Measurements from ENCODE around the gene KIAA1549. TPM values are rescaled to one million over a fixed set of nuclear protein-coding genes. Genes with fewer than 3 reads are reported as not detected.
"Not testable (repeated sequence)": the region's sequence is repeated elsewhere in the genome, so short reads cannot be mapped to it uniquely, and the experiment has no call there.

The KIAA1549 gene
- total RNA-seq = 10 to 100 TPM; 18.7 to 19.3 TPM
- 22.6 TPM for polyA plus RNA-seq (2013, experiment 1 of 2)
- polyA plus RNA-seq (2013, experiment 2 of 2) = 21.7 TPM
- long read RNA-seq, experiment 1, partial matches to known transcripts = 1 of 2 reads
- long read RNA-seq, experiment 1, other reads (novel, unspliced or antisense) = 1 of 2 reads
- long read RNA-seq, experiment 2, full-length matches to known transcripts = 8 of 25 reads
- long read RNA-seq, experiment 2, partial matches to known transcripts = 8 of 25 reads
- long read RNA-seq, experiment 2, other reads (novel, unspliced or antisense) = 9 of 25 reads
- long read RNA-seq, experiment 3, partial matches to known transcripts = 13 of 16 reads
- long read RNA-seq, experiment 3, other reads (novel, unspliced or antisense) = 3 of 16 reads
- long read RNA-seq, experiment 4 = 0 reads

DNA sequence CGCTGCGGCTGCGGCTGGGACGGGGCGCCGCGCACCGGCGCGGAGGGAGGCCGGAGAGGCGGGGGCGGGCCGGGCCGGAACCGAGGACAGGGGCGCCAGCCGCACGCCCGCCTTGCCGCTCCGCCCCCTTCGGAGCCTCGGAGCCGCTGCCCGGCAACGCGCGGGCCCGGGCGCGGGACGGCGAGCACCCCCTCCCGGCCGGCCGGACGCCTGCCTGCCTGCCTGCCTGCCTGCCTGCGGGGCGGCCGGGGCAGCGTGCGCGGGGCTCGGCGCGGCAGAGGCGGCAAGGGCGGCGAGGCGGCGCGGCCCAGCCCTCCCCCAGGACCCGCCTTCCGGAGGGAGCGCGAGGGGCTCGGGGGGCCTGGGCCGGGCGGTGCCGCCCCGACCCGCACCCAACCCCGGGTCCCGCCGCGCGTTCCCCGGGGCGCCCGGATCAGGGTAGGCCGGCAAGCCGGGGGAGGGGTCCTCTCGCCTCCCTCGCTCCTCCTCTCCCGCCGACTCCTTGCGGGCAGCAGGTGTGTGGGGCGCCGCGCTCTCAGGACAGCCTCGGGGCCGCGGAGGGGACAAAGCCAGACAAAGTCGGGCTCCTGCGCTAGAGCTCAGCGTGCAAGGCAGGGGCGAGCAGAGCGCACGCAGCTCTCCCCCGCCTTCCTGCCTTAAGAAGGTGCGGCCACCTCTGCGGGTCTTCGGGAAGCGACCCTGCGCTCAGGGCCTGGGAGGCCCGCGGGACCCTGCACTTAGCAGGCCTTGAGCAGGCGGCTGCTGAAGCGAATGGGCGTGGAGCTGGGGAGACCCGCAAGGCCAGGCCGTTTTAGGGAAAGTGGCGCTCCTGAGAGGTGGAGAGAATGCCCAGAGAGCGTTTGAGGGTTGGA lies at the start of gene KIAA1549:
Gene KIAA1549 (minus strand): TSS at position 58 of the 872 bp plus-strand sequence. CDS start 120 bp downstream, outside the sequence.
- peaks cover 13% of the 10 kb centered on the region for H3K27me3 Mint-ChIP-seq (ENCODE audit: insufficient read depth)
- H3K4me1 Mint-ChIP-seq = peaks cover 30% of the 10 kb centered on the region
- H3K27ac Mint-ChIP-seq = peak within 1 kb of the TSS; percentile 88
- Histone ChIP-seq H3K4me3 (ENCODE audit: low read length) (peak within 1 kb of the TSS; percentile 89), H3K36me3 (ENCODE audit: control insufficient read depth, insufficient read depth, low read length) (no peaks in the 10 kb centered on the region), H3K4me1 (ENCODE audit: control insufficient read depth, insufficient read depth, low read length) (peaks cover 3% of the 10 kb centered on the region), H3K9me3 (ENCODE audit: control insufficient read depth, low read length) (no peaks in the 10 kb centered on the region), H3K27ac (ENCODE audit: low read depth, low read length) (peak within 1 kb of the TSS; percentile 72), H3K27me3 (ENCODE audit: control insufficient read depth, insufficient read depth, low read length, poor library complexity, severe bottlenecking) (peaks cover 9% of the 10 kb centered on the region), H3K9ac (ENCODE audit: extremely low read depth, low read length, poor library complexity, severe bottlenecking) (peak within 1 kb of the TSS; percentile 75)
- TF ChIP-seq, protein P1, sequence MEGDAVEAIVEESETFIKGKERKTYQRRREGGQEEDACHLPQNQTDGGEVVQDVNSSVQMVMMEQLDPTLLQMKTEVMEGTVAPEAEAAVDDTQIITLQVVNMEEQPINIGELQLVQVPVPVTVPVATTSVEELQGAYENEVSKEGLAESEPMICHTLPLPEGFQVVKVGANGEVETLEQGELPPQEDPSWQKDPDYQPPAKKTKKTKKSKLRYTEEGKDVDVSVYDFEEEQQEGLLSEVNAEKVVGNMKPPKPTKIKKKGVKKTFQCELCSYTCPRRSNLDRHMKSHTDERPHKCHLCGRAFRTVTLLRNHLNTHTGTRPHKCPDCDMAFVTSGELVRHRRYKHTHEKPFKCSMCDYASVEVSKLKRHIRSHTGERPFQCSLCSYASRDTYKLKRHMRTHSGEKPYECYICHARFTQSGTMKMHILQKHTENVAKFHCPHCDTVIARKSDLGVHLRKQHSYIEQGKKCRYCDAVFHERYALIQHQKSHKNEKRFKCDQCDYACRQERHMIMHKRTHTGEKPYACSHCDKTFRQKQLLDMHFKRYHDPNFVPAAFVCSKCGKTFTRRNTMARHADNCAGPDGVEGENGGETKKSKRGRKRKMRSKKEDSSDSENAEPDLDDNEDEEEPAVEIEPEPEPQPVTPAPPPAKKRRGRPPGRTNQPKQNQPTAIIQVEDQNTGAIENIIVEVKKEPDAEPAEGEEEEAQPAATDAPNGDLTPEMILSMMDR (conservative IDR thresholded peaks at IDR 0.05) = no peak
- no peaks in the 10 kb centered on the region for H3K36me3 Mint-ChIP-seq (ENCODE audit: low read depth)
- peaks cover 2% of the 10 kb centered on the region for H3K9me3 Mint-ChIP-seq
- H3K4me3 Mint-ChIP-seq = peak within 1 kb of the TSS; percentile 92
- DNase-seq = peak; percentile 89
- 0 to 1% methylated on average over 18 to 105 of the region's 105 CpGs for WGBS, 2 experiments (ENCODE audit: insufficient coverage in 1 of 2, insufficient read length in 1 of 2)

DNA sequence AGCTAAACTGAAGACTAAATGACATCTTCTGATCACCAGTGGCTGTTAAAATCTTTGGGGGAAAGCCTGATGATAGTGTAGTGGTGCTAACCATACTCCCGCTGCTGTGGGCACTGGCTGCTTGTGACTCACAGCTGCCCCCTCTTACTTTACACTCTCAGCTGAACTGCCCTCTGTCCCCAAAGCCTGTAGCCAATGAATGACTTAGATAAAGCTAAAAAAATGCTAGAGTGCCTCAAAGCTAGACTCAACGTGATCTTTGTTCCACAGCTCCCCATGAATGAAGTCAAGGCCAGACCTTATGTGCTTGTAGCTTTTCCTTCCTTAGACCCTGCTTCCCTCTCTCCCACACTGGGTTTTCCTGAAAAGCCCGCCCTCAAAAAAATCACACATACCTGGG lies 48.2 kb upstream of the KIAA1549 start:
- peaks cover 4% of the 10 kb centered on the region for H3K36me3 ChIP-seq (ENCODE audit: control insufficient read depth, insufficient read depth, low read length)
- Mint-ChIP-seq H3K9me3 (no peaks in the 10 kb centered on the region), H3K27me3 (ENCODE audit: insufficient read depth) (no peaks in the 10 kb centered on the region), H3K4me3 (no peak overlapping the region), H3K27ac (no peak overlapping the region), H3K4me1 (peaks cover 8% of the 10 kb centered on the region), H3K36me3 (ENCODE audit: low read depth) (peaks cover 73% of the 10 kb centered on the region)
- H3K4me3 ChIP-seq (ENCODE audit: low read length) = no peak overlapping the region
- H3K27me3 ChIP-seq (ENCODE audit: control insufficient read depth, insufficient read depth, low read length, poor library complexity, severe bottlenecking) = peaks cover under 1% of the 10 kb centered on the region
- H3K4me1 ChIP-seq (ENCODE audit: control insufficient read depth, insufficient read depth, low read length) = peaks cover 2% of the 10 kb centered on the region
- H3K27ac ChIP-seq (ENCODE audit: low read depth, low read length) = no peak overlapping the region
- TF ChIP-seq, protein P1 (conservative IDR thresholded peaks at IDR 0.05) = no peak
- 88 to 93% methylated on average over 3 of the region's 3 CpGs for WGBS, 2 experiments (ENCODE audit: insufficient coverage in 1 of 2, insufficient read length in 1 of 2)
- DNase-seq = no peak
- no peak overlapping the region for H3K9ac ChIP-seq (ENCODE audit: extremely low read depth, low read length, poor library complexity, severe bottlenecking)
- H3K9me3 ChIP-seq (ENCODE audit: control insufficient read depth, low read length) = no peaks in the 10 kb centered on the region

- H3K4me3 Mint-ChIP-seq = no peak overlapping the region
- H3K27me3 Mint-ChIP-seq (ENCODE audit: insufficient read depth) = no peaks in the 10 kb centered on the region
- H3K4me3 ChIP-seq (ENCODE audit: low read length) = no peak overlapping the region
- no peaks in the 10 kb centered on the region for H3K9me3 Mint-ChIP-seq
- no peaks in the 10 kb centered on the region for H3K9me3 ChIP-seq (ENCODE audit: control insufficient read depth, low read length)
- peaks cover 2% of the 10 kb centered on the region for H3K4me1 ChIP-seq (ENCODE audit: control insufficient read depth, insufficient read depth, low read length)
- peak; percentile 36 for DNase-seq
- no peaks in the 10 kb centered on the region for H3K36me3 ChIP-seq (ENCODE audit: control insufficient read depth, insufficient read depth, low read length)
- TF ChIP-seq, protein P1 (conservative IDR thresholded peaks at IDR 0.05) = no peak
- H3K4me1 Mint-ChIP-seq = peaks cover 8% of the 10 kb centered on the region
- H3K27ac Mint-ChIP-seq = no peak overlapping the region
- H3K27ac ChIP-seq (ENCODE audit: low read depth, low read length) = no peak overlapping the region
- H3K9ac ChIP-seq (ENCODE audit: extremely low read depth, low read length, poor library complexity, severe bottlenecking) = no peak overlapping the region
- WGBS, 2 experiments (ENCODE audit: insufficient coverage in 1 of 2, insufficient read length in 1 of 2) = 88 to 100% methylated on average over 2 to 6 of the region's 6 CpGs
- no peaks in the 10 kb centered on the region for H3K27me3 ChIP-seq (ENCODE audit: control insufficient read depth, insufficient read depth, low read length, poor library complexity, severe bottlenecking)
- H3K36me3 Mint-ChIP-seq (ENCODE audit: low read depth) = peaks cover 66% of the 10 kb centered on the region
Measured at GRCh38 chr7:139026551-139026950, 45.4 kb upstream of the KIAA1549 start.

DNA sequence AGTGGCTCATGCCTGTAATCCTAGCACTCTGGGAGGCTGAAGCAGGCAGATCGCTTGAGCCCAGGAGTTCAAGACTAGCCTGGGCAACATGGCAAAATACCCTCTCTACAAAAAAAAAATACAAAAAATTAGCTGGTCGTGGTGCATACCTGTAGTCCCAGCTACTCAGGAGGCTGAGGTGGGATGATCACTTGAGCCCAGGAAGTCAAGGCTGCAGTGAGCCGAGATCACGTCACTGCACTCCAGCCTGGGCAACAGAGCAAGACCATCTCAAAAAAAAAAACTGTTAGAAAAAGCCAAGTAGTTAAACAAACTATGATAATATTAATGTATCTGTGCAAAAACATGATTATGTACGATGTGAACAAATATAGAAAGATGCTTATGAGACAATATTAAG lies 44.7 kb upstream of the KIAA1549 start:
- not testable (repeated sequence) for H3K9ac ChIP-seq (ENCODE audit: extremely low read depth, low read length, poor library complexity, severe bottlenecking); H3K4me1 Mint-ChIP-seq; H3K4me3 Mint-ChIP-seq; H3K4me3 ChIP-seq (ENCODE audit: low read length); H3K36me3 ChIP-seq (ENCODE audit: control insufficient read depth, insufficient read depth, low read length); DNase-seq; H3K27me3 ChIP-seq (ENCODE audit: control insufficient read depth, insufficient read depth, low read length, poor library complexity, severe bottlenecking); H3K9me3 ChIP-seq (ENCODE audit: control insufficient read depth, low read length); H3K9me3 Mint-ChIP-seq; H3K27ac Mint-ChIP-seq; H3K4me1 ChIP-seq (ENCODE audit: control insufficient read depth, insufficient read depth, low read length); H3K27ac ChIP-seq (ENCODE audit: low read depth, low read length); H3K27me3 Mint-ChIP-seq (ENCODE audit: insufficient read depth)
- H3K36me3 Mint-ChIP-seq (ENCODE audit: low read depth) = peaks cover 62% of the 10 kb centered on the region
- 83 to 96% methylated on average over 2 to 5 of the region's 5 CpGs for WGBS, 2 experiments (ENCODE audit: insufficient coverage in 1 of 2, insufficient read length in 1 of 2)

All from endodermal cell (in vitro differentiated cells).